ENCODE data around the gene EFHD2. TPM values are rescaled to one million over a fixed set of nuclear protein-coding genes. Genes with fewer than 3 reads are reported as not detected.
A peak's percentile ranks its signal among the peaks of the same experiment; 100 is the strongest.
"Not testable (repeated sequence)": the region's sequence is repeated elsewhere in the genome, so short reads cannot be mapped to it uniquely, and the experiment has no call there.

EFHD2 gene
- 10 to 100 TPM in 7 of 8 experiments, 1 to 10 TPM in 1; 9.1 to 67.9 (median 14.4) TPM for total RNA-seq

DNA sequence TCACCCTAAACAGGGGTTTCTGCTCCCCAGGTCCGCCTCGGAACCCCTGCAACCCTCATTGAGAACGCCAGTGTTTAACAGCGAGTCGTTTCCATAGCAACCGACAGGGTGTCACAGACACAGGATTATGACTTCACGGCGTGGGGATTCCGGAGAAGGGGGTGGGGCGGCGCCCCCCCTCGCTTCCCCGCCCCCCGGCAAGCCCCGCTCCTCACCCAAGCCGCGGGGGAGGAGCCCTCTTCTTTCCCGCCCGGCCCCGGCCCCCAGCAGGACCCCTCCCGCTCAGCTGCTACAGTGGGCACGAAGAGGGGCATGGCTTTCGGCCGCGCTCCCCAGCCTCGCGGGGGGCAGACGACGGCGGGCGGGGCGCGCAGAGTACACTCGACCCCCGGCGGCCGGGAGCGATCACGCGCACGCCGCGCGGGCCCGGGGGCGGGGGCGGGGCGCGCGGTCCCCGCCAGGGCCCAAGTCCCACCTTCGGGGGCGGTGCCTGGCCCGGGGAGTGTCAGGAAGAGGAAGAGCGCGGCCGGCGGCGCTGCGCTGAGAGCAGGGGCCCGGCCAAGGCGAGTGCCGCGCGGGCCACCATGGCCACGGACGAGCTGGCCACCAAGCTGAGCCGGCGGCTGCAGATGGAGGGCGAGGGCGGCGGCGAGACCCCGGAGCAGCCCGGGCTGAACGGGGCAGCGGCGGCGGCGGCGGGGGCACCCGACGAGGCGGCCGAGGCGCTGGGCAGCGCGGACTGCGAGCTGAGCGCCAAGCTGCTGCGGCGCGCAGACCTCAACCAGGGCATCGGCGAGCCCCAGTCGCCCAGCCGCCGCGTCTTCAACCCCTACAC lies at the start of gene EFHD2:
Gene EFHD2 (plus strand): TSS at position 501 of the 835 bp plus-strand sequence. CDS start 84 bp downstream, at position 585.
- peak within 1 kb of the TSS; percentile 64 to 92 (median 87) for H3K4me3 ChIP-seq
- in situ Hi-C loops (cut with MboI; ENCODE audit: low pct_unique_long_range_greater_than_20kb in 2 of 9, low sequenced_read_pairs in 9 of 9, unreplicated experiment in 9 of 9), result loop anchor here in 1 of 9 experiments (25.0 kb wide), 1 partner anchor 272 kb away; no protein-coding TSS in a partner anchor
- peak within 1 kb of the TSS; percentile 28 to 62 for H3K27ac ChIP-seq
- peaks cover 27 to 28% of the 10 kb centered on the region in 2 donors for H3K4me1 ChIP-seq (replicated peaks in 1 of 2)
- ATAC-seq (replicated peaks in 6 of 8), result peak; percentile 74 to 93 (median 86)
- 0 to 8% methylated on average over 3 to 4 of the region's 99 CpGs; no CpG with 5 or more reads in 8 of the 10 experiments for WGBS, 10 experiments

- 12 to 100% (median 86%) methylated on average over 1 to 14 of the region's 14 CpGs; no CpG with 5 or more reads in 2 of the 10 experiments for WGBS, 10 experiments
- ATAC-seq (replicated peaks in 6 of 8), result peak in 5 of 8 experiments; percentile 9 to 59 (median 48)
- H3K4me3 ChIP-seq, result no peak overlapping the region
- in situ Hi-C loops (cut with MboI; ENCODE audit: low pct_unique_long_range_greater_than_20kb in 2 of 9, low sequenced_read_pairs in 9 of 9, unreplicated experiment in 9 of 9), result no loop called here
- no peak overlapping the region for H3K27ac ChIP-seq
- H3K4me1 ChIP-seq (replicated peaks in 1 of 2), result peaks cover 29 to 32% of the 10 kb centered on the region in 2 donors
Measured at GRCh38 chr1:15360700-15361099, 49.0 kb upstream of the EFHD2 start.

- Histone ChIP-seq H3K4me3 (no peak overlapping the region), H3K27ac (no peak overlapping the region), H3K4me1 (replicated peaks in 1 of 2) (peaks cover 29 to 32% of the 10 kb centered on the region in 2 donors)
- WGBS, 10 experiments, result 77 to 97% (median 87%) methylated on average over 3 to 12 of the region's 13 CpGs
- ATAC-seq (replicated peaks in 6 of 8), result no peak
- in situ Hi-C loops (cut with MboI; ENCODE audit: low pct_unique_long_range_greater_than_20kb in 2 of 9, low sequenced_read_pairs in 9 of 9, unreplicated experiment in 9 of 9), result no loop called here
Measured at GRCh38 chr1:15362096-15362736, 47.5 kb upstream of the EFHD2 start.

GRCh38 chr1:15362737-15363128 lies 47.0 kb upstream of the EFHD2 start:
- in situ Hi-C loops (cut with MboI; ENCODE audit: low pct_unique_long_range_greater_than_20kb in 2 of 9, low sequenced_read_pairs in 9 of 9, unreplicated experiment in 9 of 9), result no loop called here
- 80 to 100% (median 100%) methylated on average over 1 to 4 of the region's 4 CpGs; no CpG with 5 or more reads in 4 of the 10 experiments for WGBS, 10 experiments
- ATAC-seq (replicated peaks in 6 of 8), result no peak
- no peak overlapping the region for H3K27ac ChIP-seq
- peaks cover 26 to 28% of the 10 kb centered on the region in 2 donors for H3K4me1 ChIP-seq (replicated peaks in 1 of 2)
- H3K4me3 ChIP-seq, result no peak overlapping the region

GRCh38 chr1:15364740-15365139 lies 44.9 kb upstream of the EFHD2 start:
- Histone ChIP-seq H3K4me3 (no peak overlapping the region), H3K27ac (no peak overlapping the region), H3K4me1 (replicated peaks in 1 of 2) (peaks cover 17 to 23% of the 10 kb centered on the region in 2 donors)
- WGBS, 10 experiments, result 50 to 100% (median 88%) methylated on average over 1 to 5 of the region's 5 CpGs; no CpG with 5 or more reads in 4 of the 10 experiments
- ATAC-seq (replicated peaks in 6 of 8), result peak in 5 of 8 experiments; percentile 46 to 61 (median 53)
- in situ Hi-C loops (cut with MboI; ENCODE audit: low pct_unique_long_range_greater_than_20kb in 2 of 9, low sequenced_read_pairs in 9 of 9, unreplicated experiment in 9 of 9), result no loop called here

DNA sequence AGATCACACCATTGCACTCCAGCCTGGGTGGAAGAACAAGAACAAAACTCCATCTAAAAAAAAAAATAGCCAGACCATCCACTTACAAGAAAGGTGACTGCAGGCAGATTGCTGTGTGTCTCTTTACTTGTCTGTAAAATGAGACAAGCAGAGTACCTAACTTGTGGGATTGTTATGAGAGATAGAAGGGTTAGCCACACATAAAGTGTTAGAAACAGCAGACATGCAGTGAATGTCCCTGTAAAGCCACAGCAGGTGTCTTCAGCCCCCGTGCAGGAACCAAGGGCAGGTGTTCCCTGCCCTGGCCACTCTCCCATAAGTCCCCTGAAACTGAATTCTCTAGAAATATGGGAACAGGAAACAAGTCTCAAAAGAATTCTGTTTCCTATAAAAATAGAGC lies 40.8 kb upstream of the EFHD2 start:
- no peak overlapping the region for H3K27ac ChIP-seq
- no peak overlapping the region for H3K4me3 ChIP-seq
- 56 to 100% (median 86%) methylated on average over 1 of the region's 1 CpG; no CpG with 5 or more reads in 4 of the 10 experiments for WGBS, 10 experiments
- peaks cover 25 to 26% of the 10 kb centered on the region in 2 donors for H3K4me1 ChIP-seq (replicated peaks in 1 of 2)
- ATAC-seq (replicated peaks in 6 of 8), result no peak
- in situ Hi-C loops (cut with MboI; ENCODE audit: low pct_unique_long_range_greater_than_20kb in 2 of 9, low sequenced_read_pairs in 9 of 9, unreplicated experiment in 9 of 9), result no loop called here

DNA sequence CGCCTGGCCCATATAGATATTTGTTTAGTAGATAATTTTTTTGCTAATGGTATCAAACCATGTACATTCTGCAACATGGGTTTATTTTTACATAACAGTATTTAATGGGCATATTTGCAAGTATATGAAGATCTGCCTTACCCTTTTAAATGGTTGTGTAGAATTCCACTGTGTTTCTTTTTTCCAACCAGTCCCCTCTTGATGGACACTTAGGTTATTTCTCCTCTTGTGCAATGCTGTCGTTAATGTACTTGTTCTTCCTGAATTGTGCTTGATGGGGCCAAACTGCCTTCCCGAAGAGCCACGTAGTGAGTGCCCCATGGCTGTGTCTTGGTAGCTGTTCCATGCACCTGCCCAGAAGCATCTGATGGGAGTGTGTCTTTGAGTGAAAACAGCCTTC lies 39.4 kb upstream of the EFHD2 start:
- in situ Hi-C loops (cut with MboI; ENCODE audit: low pct_unique_long_range_greater_than_20kb in 2 of 9, low sequenced_read_pairs in 9 of 9, unreplicated experiment in 9 of 9), result no loop called here
- Histone ChIP-seq H3K27ac (no peak overlapping the region), H3K4me1 (replicated peaks in 1 of 2) (peaks cover 19 to 20% of the 10 kb centered on the region in 2 donors), H3K4me3 (no peak overlapping the region)
- ATAC-seq (replicated peaks in 6 of 8), result no peak
- WGBS, 10 experiments, result 83 to 100% (median 92%) methylated on average over 1 to 4 of the region's 4 CpGs; no CpG with 5 or more reads in 2 of the 10 experiments

GRCh38 chr1:15370781-15371520 lies 38.7 kb upstream of the EFHD2 start:
- no peak overlapping the region for H3K4me3 ChIP-seq
- in situ Hi-C loops (cut with MboI; ENCODE audit: low pct_unique_long_range_greater_than_20kb in 2 of 9, low sequenced_read_pairs in 9 of 9, unreplicated experiment in 9 of 9), result no loop called here
- WGBS, 10 experiments, result 21 to 82% (median 70%) methylated on average over 3 to 13 of the region's 16 CpGs; no CpG with 5 or more reads in 4 of the 10 experiments
- no peak overlapping the region for H3K27ac ChIP-seq
- peak in 5 of 8 experiments; percentile 19 to 81 (median 55) for ATAC-seq (replicated peaks in 6 of 8)
- H3K4me1 ChIP-seq (replicated peaks in 1 of 2), result peaks cover 17 to 20% of the 10 kb centered on the region in 2 donors

DNA sequence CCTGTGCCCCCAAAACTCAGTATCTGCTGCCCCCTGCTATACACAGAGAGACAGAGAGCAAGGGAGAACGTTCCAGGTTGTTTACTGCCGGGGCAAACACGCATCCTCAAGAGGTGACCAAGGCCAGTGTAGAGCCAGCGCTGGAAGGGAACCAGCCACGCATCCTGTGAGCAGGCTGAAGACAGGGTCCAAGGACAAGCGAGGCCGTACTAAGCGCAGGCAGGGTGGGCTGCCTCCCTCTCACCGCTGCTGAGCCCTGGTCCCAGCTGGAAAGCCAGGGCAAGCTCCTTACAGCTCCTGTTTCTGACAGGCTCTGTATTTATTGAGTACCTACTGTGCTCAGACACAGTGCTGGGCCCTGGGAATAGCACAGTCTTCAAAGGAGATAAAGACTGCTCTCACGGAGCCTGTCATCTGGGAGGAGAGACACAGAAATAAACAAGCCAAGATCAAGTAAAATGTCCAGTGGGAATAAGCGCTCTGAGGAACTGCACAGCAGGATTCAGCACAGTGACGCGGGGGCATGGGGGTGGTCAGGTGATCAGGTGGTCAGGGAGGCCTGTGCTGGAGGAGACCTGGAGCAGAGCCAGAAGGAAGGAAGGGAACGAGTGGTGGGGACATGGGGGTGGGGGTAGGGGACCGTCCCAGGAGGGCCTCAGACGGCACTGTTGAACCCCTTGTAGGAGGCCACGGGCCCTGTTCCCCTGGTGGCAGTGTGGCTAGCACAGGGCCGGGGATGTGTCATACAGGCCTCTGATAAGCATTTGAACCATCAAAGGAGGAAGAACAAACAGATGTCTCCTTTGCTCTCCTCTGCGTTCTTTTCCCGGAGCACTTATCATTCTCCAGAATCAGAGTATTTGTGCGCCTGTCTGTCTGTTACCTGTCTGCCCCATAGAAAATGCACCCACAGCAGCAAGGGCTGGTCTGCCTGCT lies 37.8 kb upstream of the EFHD2 start:
- 78 to 100% (median 89%) methylated on average over 1 to 16 of the region's 21 CpGs; no CpG with 5 or more reads in 3 of the 10 experiments for WGBS, 10 experiments
- H3K4me3 ChIP-seq, result no peak overlapping the region
- peak overlapping the region in 1 of 2 donors; percentile 39 for H3K27ac ChIP-seq
- H3K4me1 ChIP-seq (replicated peaks in 1 of 2), result peaks cover 17 to 20% of the 10 kb centered on the region in 2 donors
- ATAC-seq (replicated peaks in 6 of 8), result peak in 5 of 8 experiments; percentile 61 to 90 (median 90)
- in situ Hi-C loops (cut with MboI; ENCODE audit: low pct_unique_long_range_greater_than_20kb in 2 of 9, low sequenced_read_pairs in 9 of 9, unreplicated experiment in 9 of 9), result no loop called here

DNA sequence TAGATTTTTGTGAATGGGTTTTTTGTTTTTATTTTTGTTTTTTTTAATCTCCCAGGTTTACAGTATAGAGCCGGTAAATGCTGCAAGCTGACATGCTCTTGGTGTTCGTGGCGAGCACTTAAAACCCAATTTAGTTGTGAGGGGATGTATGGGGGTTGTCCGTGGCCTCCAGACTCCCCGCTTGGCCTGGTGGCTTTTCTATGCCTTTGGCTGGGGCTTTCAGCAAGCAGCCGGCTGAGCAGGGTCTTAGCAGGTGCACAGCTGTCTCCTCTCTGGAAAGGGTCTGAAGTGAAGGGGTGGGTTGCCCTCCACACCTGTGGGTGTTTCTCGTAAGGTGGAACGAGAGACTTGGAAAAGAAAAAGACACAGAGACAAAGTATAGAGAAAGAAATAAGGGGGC lies 31.0 kb upstream of the EFHD2 start:
- Histone ChIP-seq H3K4me3 (no peak overlapping the region), H3K4me1 (replicated peaks in 1 of 2) (peaks cover 34 to 38% of the 10 kb centered on the region in 2 donors), H3K27ac (peak overlapping the region in 1 of 2 donors; percentile 56)
- 14 to 100% (median 73%) methylated on average over 1 to 8 of the region's 8 CpGs for WGBS, 10 experiments
- peak in 3 of 8 experiments; percentile 40 to 56 (median 53) for ATAC-seq (replicated peaks in 6 of 8)
- in situ Hi-C loops (cut with MboI; ENCODE audit: low pct_unique_long_range_greater_than_20kb in 2 of 9, low sequenced_read_pairs in 9 of 9, unreplicated experiment in 9 of 9), result no loop called here

GRCh38 chr1:15379151-15379550 lies 30.5 kb upstream of the EFHD2 start:
- peak in 1 of 8 experiments; percentile 6 for ATAC-seq (replicated peaks in 6 of 8)
- H3K4me3 ChIP-seq; H3K27ac ChIP-seq; in situ Hi-C loops (cut with MboI; ENCODE audit: low pct_unique_long_range_greater_than_20kb in 2 of 9, low sequenced_read_pairs in 9 of 9, unreplicated experiment in 9 of 9): not testable (repeated sequence)
- 0 to 71% (median 50%) methylated on average over 1 to 2 of the region's 9 CpGs; no CpG with 5 or more reads in 7 of the 10 experiments for WGBS, 10 experiments
- H3K4me1 ChIP-seq (replicated peaks in 1 of 2), result peaks cover 38 to 42% of the 10 kb centered on the region in 2 donors
